ENCODE measurements around the gene TRIM2. TPM values are rescaled to one million over a fixed set of nuclear protein-coding genes. Genes with fewer than 3 reads are reported as not detected.
A peak's percentile ranks its signal among the peaks of the same experiment; 100 is the strongest.

TRIM2 gene
- total and polyA plus RNA-seq, 2 experiments from 2014 or later = 32.0 to 82.1 TPM

- Histone ChIP-seq H3K4me3 (no peak overlapping the region), H3K4me1 (ENCODE audit: insufficient read depth) (peaks cover 18% of the 10 kb centered on the region), H3K36me3 (replicated peaks; ENCODE audit: insufficient read depth, low read depth) (no peaks in the 10 kb centered on the region), H3K9me3 (ENCODE audit: low read depth) (no peaks in the 10 kb centered on the region), H2AFZ (no peak overlapping the region), H3K27me3 (no peaks in the 10 kb centered on the region), H3K27ac (peak overlapping the region; percentile 76), H3K79me2 (peaks cover 45% of the 10 kb centered on the region), H3K4me2 (peak overlapping the region; percentile 60), H4K20me1 (ENCODE audit: insufficient read depth, poor library complexity, severe bottlenecking) (no peaks in the 10 kb centered on the region), H3K9me2 (replicated peaks; ENCODE audit: insufficient read depth) (no peaks in the 10 kb centered on the region)
- TF ChIP-seq EZH2phosphoT487 (IDR thresholded peaks at IDR 0.05; ENCODE audit: low read depth, severe bottlenecking, unreplicated experiment) = no peak
- TF ChIP-seq EZH2 (IDR thresholded peaks at IDR 0.05; ENCODE audit: borderline replicate concordance) = no peak
- no peak for TF ChIP-seq CTCF (IDR thresholded peaks at IDR 0.05; ENCODE audit: poor library complexity)
- no peak for DNase-seq (ENCODE audit: low spot score)
- WGBS (ENCODE audit: low lambda C conversion rate, missing lambda C conversion rate) = 85% methylated on average over 8 of the region's 8 CpGs
Measured at GRCh38 chr4:153297116-153297515, 92.9 kb downstream of the TRIM2 start.

GRCh38 chr4:153310793-153311192 is 106.5 kb downstream of the TRIM2 start:
- Histone ChIP-seq H3K9me2 (replicated peaks; ENCODE audit: insufficient read depth) (no peaks in the 10 kb centered on the region), H3K79me2 (peaks cover 20% of the 10 kb centered on the region), H3K4me2 (no peak overlapping the region), H3K4me1 (ENCODE audit: insufficient read depth) (no peaks in the 10 kb centered on the region), H3K4me3 (no peak overlapping the region), H3K36me3 (replicated peaks; ENCODE audit: insufficient read depth, low read depth) (no peaks in the 10 kb centered on the region), H3K27ac (no peak overlapping the region), H3K27me3 (no peaks in the 10 kb centered on the region), H2AFZ (no peak overlapping the region), H4K20me1 (ENCODE audit: insufficient read depth, poor library complexity, severe bottlenecking) (peaks cover 3% of the 10 kb centered on the region), H3K9me3 (ENCODE audit: low read depth) (no peaks in the 10 kb centered on the region)
- DNase-seq (ENCODE audit: low spot score) = no peak
- no peak for TF ChIP-seq CTCF (IDR thresholded peaks at IDR 0.05; ENCODE audit: poor library complexity)
- no peak for TF ChIP-seq EZH2phosphoT487 (IDR thresholded peaks at IDR 0.05; ENCODE audit: low read depth, severe bottlenecking, unreplicated experiment)
- no peak for TF ChIP-seq EZH2 (IDR thresholded peaks at IDR 0.05; ENCODE audit: borderline replicate concordance)
- WGBS (ENCODE audit: low lambda C conversion rate, missing lambda C conversion rate) = 93% methylated on average over 1 of the region's 1 CpG

DNA sequence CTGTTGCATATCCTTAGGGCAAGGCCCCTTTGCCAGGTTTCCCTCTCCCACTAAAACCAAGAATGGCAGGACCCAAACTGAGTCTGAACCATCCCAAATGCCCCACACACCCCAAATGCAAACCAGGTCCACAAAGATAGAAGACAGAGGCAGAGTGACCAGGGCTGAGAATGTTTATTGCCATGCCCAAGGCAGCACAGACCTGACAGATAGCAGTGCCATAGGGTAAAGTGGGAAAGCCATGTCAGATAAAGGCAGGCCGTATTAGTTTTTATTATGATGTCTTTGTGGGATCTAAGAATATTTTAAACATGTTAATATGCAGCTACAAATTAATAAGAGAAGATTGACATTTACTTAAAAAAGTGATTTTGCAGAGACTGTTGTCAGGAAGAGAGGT is 110.7 kb downstream of the TRIM2 start:
- TF ChIP-seq CTCF (IDR thresholded peaks at IDR 0.05; ENCODE audit: poor library complexity) (no peak), EZH2 (IDR thresholded peaks at IDR 0.05; ENCODE audit: borderline replicate concordance) (no peak), EZH2phosphoT487 (IDR thresholded peaks at IDR 0.05; ENCODE audit: low read depth, severe bottlenecking, unreplicated experiment) (no peak)
- 90% methylated on average over 1 of the region's 1 CpG for WGBS (ENCODE audit: low lambda C conversion rate, missing lambda C conversion rate)
- peaks cover 3% of the 10 kb centered on the region for H4K20me1 ChIP-seq (ENCODE audit: insufficient read depth, poor library complexity, severe bottlenecking)
- no peak overlapping the region for H3K4me2 ChIP-seq
- H3K27ac ChIP-seq = no peak overlapping the region
- H3K9me2 ChIP-seq (replicated peaks; ENCODE audit: insufficient read depth) = no peaks in the 10 kb centered on the region
- H2AFZ ChIP-seq = no peak overlapping the region
- H3K4me3 ChIP-seq = no peak overlapping the region
- H3K9me3 ChIP-seq (ENCODE audit: low read depth) = no peaks in the 10 kb centered on the region
- no peaks in the 10 kb centered on the region for H3K4me1 ChIP-seq (ENCODE audit: insufficient read depth)
- no peak for DNase-seq (ENCODE audit: low spot score)
- no peaks in the 10 kb centered on the region for H3K27me3 ChIP-seq
- peaks cover 4% of the 10 kb centered on the region for H3K79me2 ChIP-seq
- no peaks in the 10 kb centered on the region for H3K36me3 ChIP-seq (replicated peaks; ENCODE audit: insufficient read depth, low read depth)
